CD14-positive monocyte (primary cell): ENCODE measurements around the gene GLP2R. TPM values are rescaled to one million over a fixed set of nuclear protein-coding genes. Genes with fewer than 3 reads are reported as not detected.
A peak's percentile ranks its signal among the peaks of the same experiment; 100 is the strongest.

Experiments used
- DNase-seq, 3 donors: peaks; one replicate each; pipeline ENCODE4 v3.0.0-alpha.2; 2011 to 2022
- H2AFZ ChIP-seq: 2 replicates; pipeline ENCODE4 v1.6.0; 2012; ENCODE audit warnings: mild to moderate bottlenecking, low read depth, low read length, inconsistent platforms; ENCODE audit not compliant: insufficient read depth, poor library complexity, severe bottlenecking
- H3K27ac ChIP-seq, 2 donors: 1 replicate in 1 of 2; 2 replicates in 1 of 2; pipeline ENCODE4 v1.5.1; 2012 to 2013; ENCODE audit warnings: low read length in 2 of 2, control low read depth in 1 of 2, inconsistent platforms in 1 of 2, low read depth in 1 of 2, mild to moderate bottlenecking in 1 of 2
- H3K27me3 ChIP-seq, 2 donors: one replicate each; pipeline versions ENCODE4 v1.6.0 to v1.6.1; 2011 to 2013; ENCODE audit warnings: low read length in 2 of 2; ENCODE audit not compliant: control insufficient read depth in 2 of 2, insufficient read depth in 2 of 2
- H3K36me3 ChIP-seq, 2 donors: replicated peaks in 1 of 2; 1 replicate in 1 of 2; 2 replicates in 1 of 2; pipeline versions ENCODE4 v1.5.1 to v1.6.1; 2012 to 2013; ENCODE audit warnings: low read length in 2 of 2, control low read depth in 1 of 2, inconsistent platforms in 1 of 2, mild to moderate bottlenecking in 1 of 2; ENCODE audit not compliant: insufficient read depth in 2 of 2, control insufficient read depth in 1 of 2
- H3K4me1 ChIP-seq, 2 donors: 1 replicate in 1 of 2; 2 replicates in 1 of 2; pipeline versions ENCODE4 v1.5.1 to v1.6.1; 2012 to 2013; ENCODE audit warnings: low read length in 2 of 2, control low read depth in 1 of 2, inconsistent platforms in 1 of 2, mild to moderate bottlenecking in 1 of 2, moderate library complexity in 1 of 2; ENCODE audit not compliant: insufficient read depth in 2 of 2, control insufficient read depth in 1 of 2
- H3K4me2 ChIP-seq: replicated peaks from 2 replicates; pipeline ENCODE3; 2012; ENCODE audit warnings: low read length, moderate library complexity, mild to moderate bottlenecking; ENCODE audit not compliant: poor library complexity, severe bottlenecking; ENCODE audit errors: extremely low read depth
- H3K4me3 ChIP-seq, 3 experiments: fragments of 200-600 bp in 1 of 3; sonication (generic) in 1 of 3; replicated peaks in 1 of 3; 1 replicate in 2 of 3; 2 replicates in 1 of 3; pipeline ENCODE4 v1.5.1; 2011 to 2013; ENCODE audit warnings: low read length in 3 of 3, mild to moderate bottlenecking in 3 of 3, control low read depth in 2 of 3, low read depth in 2 of 3, inconsistent platforms in 1 of 3, moderate library complexity in 1 of 3
- H3K79me2 ChIP-seq: 2 replicates; pipeline ENCODE4 v1.6.0; 2012; ENCODE audit warnings: mild to moderate bottlenecking, control low read depth, inconsistent platforms, low read length, moderate library complexity; ENCODE audit not compliant: insufficient read depth
- H3K9ac ChIP-seq: 2 replicates; pipeline ENCODE4 v1.6.0; 2017; ENCODE audit warnings: low read length, mild to moderate bottlenecking; ENCODE audit not compliant: insufficient read depth, poor library complexity, severe bottlenecking
- H3K9me3 ChIP-seq, 2 donors: replicated peaks in 1 of 2; 1 replicate in 1 of 2; 2 replicates in 1 of 2; pipeline versions ENCODE4 v1.5.1 to v1.6.1; 2012 to 2013; ENCODE audit warnings: low read length in 2 of 2, control low read depth in 1 of 2; ENCODE audit not compliant: control insufficient read depth in 1 of 2, insufficient read depth in 1 of 2
- H4K20me1 ChIP-seq: 2 replicates; pipeline ENCODE4 v1.6.0; 2012; ENCODE audit warnings: mild to moderate bottlenecking, low read length, control low read depth, moderate library complexity; ENCODE audit not compliant: insufficient read depth
- H3K27ac Mint-ChIP-seq, 7 donors: one replicate each; pipeline ENCODE4 v1.8.0; 2020; ENCODE audit warnings: mild to moderate bottlenecking in 7 of 7, mixed read lengths in 7 of 7, moderate library complexity in 6 of 7, inconsistent platforms in 2 of 7
- H3K27me3 Mint-ChIP-seq, 3 donors: one replicate each; pipeline ENCODE4 v1.8.0; 2021 to 2022; ENCODE audit warnings: low read depth in 3 of 3, mild to moderate bottlenecking in 3 of 3, mixed read lengths in 3 of 3, moderate library complexity in 3 of 3, inconsistent platforms in 1 of 3
- H3K36me3 Mint-ChIP-seq, 2 donors: one replicate each; pipeline ENCODE4 v1.8.0; 2020; ENCODE audit warnings: mixed read lengths in 2 of 2, inconsistent platforms in 1 of 2, mild to moderate bottlenecking in 1 of 2
- H3K4me1 Mint-ChIP-seq: one replicate; pipeline ENCODE4 v1.8.0; 2020; ENCODE audit warnings: mild to moderate bottlenecking, mixed read lengths
- H3K4me3 Mint-ChIP-seq, 2 donors: one replicate each; pipeline ENCODE4 v1.8.0; 2020; ENCODE audit warnings: mild to moderate bottlenecking in 2 of 2, mixed read lengths in 2 of 2, moderate library complexity in 1 of 2
- H3K9me3 Mint-ChIP-seq, 7 donors: one replicate each; pipeline ENCODE4 v1.8.0; 2020 to 2022; ENCODE audit warnings: mixed read lengths in 7 of 7, mild to moderate bottlenecking in 6 of 7, moderate library complexity in 6 of 7, inconsistent platforms in 2 of 7
- WGBS: methylation state at CpG from one replicate; pipeline ENCODE4 v1.1.5; 2013; ENCODE audit warnings: missing lambda C conversion rate; ENCODE audit not compliant: insufficient coverage; 5-methylcytosine and 5-hydroxymethylcytosine counted together
- intact Hi-C, 2 donors: fragments of 100-400 bp; cut with micrococcal nuclease; formaldehyde crosslinking; loops; one replicate each; pipeline versions ENCODE4 v1.15.0 to v1.15.1; 2023
- polyA plus RNA-seq, 3 donors: library from polyadenylated mRNA; depleted of rRNA in 1 of 3; unstranded in 2 of 3; stranded (reverse) in 1 of 3; fragments of 300-500 nt in 2 of 3; fragments of >200 nt in 1 of 3; fragmentation: Illumina TruSeq in 2 of 3; gene quantifications; 1 replicate in 2 of 3; 2 replicates in 1 of 3; pipeline ENCODE4 v1.2.3, GENCODE V29; 2012 to 2021
- TF ChIP-seq, protein P1 (sequence below): fragments of 200-600 bp; IDR thresholded peaks from one replicate; pipeline ENCODE4 v1.8.0; 2022; ENCODE audit warnings: antibody characterized with exemption, mild to moderate bottlenecking

The GLP2R gene
- polyA plus RNA-seq, 3 donors = not detected

DNA sequence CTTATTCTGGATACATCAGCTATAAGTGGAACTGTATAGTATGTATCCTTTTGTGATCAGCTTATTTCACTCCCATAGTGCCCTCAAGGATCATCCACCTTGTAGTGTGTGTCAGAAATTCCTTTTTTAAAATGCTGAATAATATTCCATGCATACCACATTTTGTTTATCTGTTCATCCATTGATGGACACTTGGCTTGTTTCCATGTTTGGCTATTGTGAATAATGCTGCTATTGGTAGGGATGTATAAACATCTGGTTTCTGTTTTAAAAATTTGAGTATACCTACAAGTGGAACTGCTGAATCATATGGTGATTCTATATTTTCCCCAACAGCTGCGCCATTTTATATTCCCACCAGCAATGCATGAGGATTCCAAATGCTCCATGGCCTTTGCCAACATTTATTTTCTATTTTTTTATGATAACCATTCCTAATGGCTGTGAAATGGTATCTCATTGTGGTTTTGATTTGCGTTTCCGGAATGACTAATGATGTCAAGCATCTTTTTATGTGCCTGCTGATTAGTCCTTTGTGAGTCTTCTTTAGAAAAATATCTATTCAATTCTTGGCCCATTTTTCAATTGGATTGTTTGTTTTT is 67.8 kb downstream of the GLP2R start:
- H3K4me3 ChIP-seq = no peak overlapping the region
- H3K4me1 Mint-ChIP-seq = peaks cover 4% of the 10 kb centered on the region
- no peaks in the 10 kb centered on the region for H3K79me2 ChIP-seq
- intact Hi-C loops = no loop called here
- no peak overlapping the region for H3K9ac ChIP-seq
- WGBS = no CpG with 5 or more reads among the region's 3 CpGs
- H3K9me3 Mint-ChIP-seq = peaks cover 0 to 3% (median 0%) of the 10 kb centered on the region in 7 donors
- no peaks in the 10 kb centered on the region for H3K36me3 Mint-ChIP-seq
- H2AFZ ChIP-seq = no peak overlapping the region
- no peak overlapping the region for H3K27ac Mint-ChIP-seq
- H3K9me3 ChIP-seq = no peaks in the 10 kb centered on the region
- no peaks in the 10 kb centered on the region for H3K36me3 ChIP-seq
- no peaks in the 10 kb centered on the region for H3K4me1 ChIP-seq
- peaks cover 10 to 24% (median 11%) of the 10 kb centered on the region in 3 donors for H3K27me3 Mint-ChIP-seq
- no peak overlapping the region for H3K4me2 ChIP-seq
- H3K4me3 Mint-ChIP-seq = peak overlapping the region in 1 of 2 donors; percentile 8
- DNase-seq = no peak
- no peaks in the 10 kb centered on the region for H3K27me3 ChIP-seq
- H4K20me1 ChIP-seq = no peaks in the 10 kb centered on the region
- TF ChIP-seq, protein P1, sequence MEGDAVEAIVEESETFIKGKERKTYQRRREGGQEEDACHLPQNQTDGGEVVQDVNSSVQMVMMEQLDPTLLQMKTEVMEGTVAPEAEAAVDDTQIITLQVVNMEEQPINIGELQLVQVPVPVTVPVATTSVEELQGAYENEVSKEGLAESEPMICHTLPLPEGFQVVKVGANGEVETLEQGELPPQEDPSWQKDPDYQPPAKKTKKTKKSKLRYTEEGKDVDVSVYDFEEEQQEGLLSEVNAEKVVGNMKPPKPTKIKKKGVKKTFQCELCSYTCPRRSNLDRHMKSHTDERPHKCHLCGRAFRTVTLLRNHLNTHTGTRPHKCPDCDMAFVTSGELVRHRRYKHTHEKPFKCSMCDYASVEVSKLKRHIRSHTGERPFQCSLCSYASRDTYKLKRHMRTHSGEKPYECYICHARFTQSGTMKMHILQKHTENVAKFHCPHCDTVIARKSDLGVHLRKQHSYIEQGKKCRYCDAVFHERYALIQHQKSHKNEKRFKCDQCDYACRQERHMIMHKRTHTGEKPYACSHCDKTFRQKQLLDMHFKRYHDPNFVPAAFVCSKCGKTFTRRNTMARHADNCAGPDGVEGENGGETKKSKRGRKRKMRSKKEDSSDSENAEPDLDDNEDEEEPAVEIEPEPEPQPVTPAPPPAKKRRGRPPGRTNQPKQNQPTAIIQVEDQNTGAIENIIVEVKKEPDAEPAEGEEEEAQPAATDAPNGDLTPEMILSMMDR = no peak
- no peak overlapping the region for H3K27ac ChIP-seq

DNA sequence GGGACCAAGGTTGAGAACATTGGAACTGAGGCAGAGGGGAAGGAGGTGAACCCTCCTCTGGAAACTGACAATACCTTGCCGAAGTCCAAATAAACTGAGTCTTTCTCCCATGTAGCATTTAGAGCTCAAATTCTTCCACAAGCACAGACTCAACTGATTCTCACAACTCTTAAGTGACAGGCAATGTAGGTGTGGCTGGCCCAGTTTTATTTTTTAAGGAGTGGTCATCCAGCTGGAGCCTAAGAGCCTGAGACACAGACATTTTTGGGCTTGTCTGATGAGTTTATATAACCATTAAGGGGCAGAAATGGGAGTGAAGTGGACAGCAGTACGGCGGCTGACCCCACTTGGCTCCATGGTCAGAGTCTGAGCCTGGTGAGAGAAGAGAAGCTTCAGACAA is 68.5 kb downstream of the GLP2R start:
- Mint-ChIP-seq H3K4me1 (peaks cover 4% of the 10 kb centered on the region), H3K27me3 (peaks cover 12 to 22% (median 14%) of the 10 kb centered on the region in 3 donors), H3K4me3 (no peak overlapping the region), H3K27ac (peak overlapping the region in 1 of 7 donors; percentile 60), H3K36me3 (no peaks in the 10 kb centered on the region), H3K9me3 (peaks cover 0 to 3% (median 0%) of the 10 kb centered on the region in 7 donors)
- Histone ChIP-seq H3K4me3 (no peak overlapping the region), H3K79me2 (no peaks in the 10 kb centered on the region), H3K9me3 (no peaks in the 10 kb centered on the region), H2AFZ (no peak overlapping the region), H3K9ac (no peak overlapping the region), H3K4me2 (no peak overlapping the region), H3K27ac (no peak overlapping the region), H3K27me3 (no peaks in the 10 kb centered on the region), H3K4me1 (no peaks in the 10 kb centered on the region), H3K36me3 (no peaks in the 10 kb centered on the region), H4K20me1 (no peaks in the 10 kb centered on the region)
- 100% methylated on average over 2 of the region's 3 CpGs for WGBS
- intact Hi-C loops = no loop called here
- TF ChIP-seq, protein P1 = no peak
- no peak for DNase-seq
